GM12875 (cell line): ENCODE results near the gene CALN1.

Experiments used
- H3K4me3 ChIP-seq: one replicate; pipeline ENCODE4 v1.5.1; 2011; ENCODE audit warnings: low read depth, low read length, control low read depth
- CTCF ChIP-seq: IDR thresholded peaks from 2 replicates; pipeline ENCODE4 v1.5.1; 2011; ENCODE audit warnings: low read depth, mild to moderate bottlenecking, control low read depth, inconsistent platforms, low read length, moderate library complexity, borderline replicate concordance; ENCODE audit not compliant: insufficient read depth

CALN1 gene

GRCh38 chr7:72444026-72444776 is 32.1 kb upstream of the CALN1 start:
- TF ChIP-seq CTCF = no peak
- H3K4me3 ChIP-seq = no peak overlapping the region

GRCh38 chr7:72441791-72442190 is 29.7 kb upstream of the CALN1 start:
- no peak for TF ChIP-seq CTCF
- H3K4me3 ChIP-seq = no peak overlapping the region

GRCh38 chr7:72438491-72438890 is 26.4 kb upstream of the CALN1 start:
- TF ChIP-seq CTCF = no peak

GRCh38 chr7:72437610-72438009 is 25.5 kb upstream of the CALN1 start:
- TF ChIP-seq CTCF = no peak
- H3K4me3 ChIP-seq = no peak overlapping the region

More at GRCh38 chr7:72438491-72438890, 26.4 kb upstream of the CALN1 start:
- H3K4me3 ChIP-seq = no peak overlapping the region

- TF ChIP-seq CTCF = no peak
- no peak overlapping the region for H3K4me3 ChIP-seq
Measured at GRCh38 chr7:72437061-72437585, 25.0 kb upstream of the CALN1 start.

GRCh38 chr7:72435925-72436480 is 23.9 kb upstream of the CALN1 start:
- TF ChIP-seq CTCF = no peak
- H3K4me3 ChIP-seq = no peak overlapping the region

GRCh38 chr7:72435366-72435765 is 23.2 kb upstream of the CALN1 start:
- TF ChIP-seq CTCF = no peak
- H3K4me3 ChIP-seq = no peak overlapping the region
